Stimulated activated CD4-positive, alpha-beta T cell treated with anti-CD3 and anti-CD28 coated beads, TNF-alpha, amount 100 ng/mL, for 1 hour (primary cell): ENCODE results near the gene GPC6.

Source experiments
- DNase-seq, 3 donors: peaks; one replicate each; pipeline ENCODE4 v3.0.0-alpha.2; 2020; ENCODE audit warnings: low read depth in 3 of 3, low spot score in 1 of 3

The GPC6 gene

DNA sequence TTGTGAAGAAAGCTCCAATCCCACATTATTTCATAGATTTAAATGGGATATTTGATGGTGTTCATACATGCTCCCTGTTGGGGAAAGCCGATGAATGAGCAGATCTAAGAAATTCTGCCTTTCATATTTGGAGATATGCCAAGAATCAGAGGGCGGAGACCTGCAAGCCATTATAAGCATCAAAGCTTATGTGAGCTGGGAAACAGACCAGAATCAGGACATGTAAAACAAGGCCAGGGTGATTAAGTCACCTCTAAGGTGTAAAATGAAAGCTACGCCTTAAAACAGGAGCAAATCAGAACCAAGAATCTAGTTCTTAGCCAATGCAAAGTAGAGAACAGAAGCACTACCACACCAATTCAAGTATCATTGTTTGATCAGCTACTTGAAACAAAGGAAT is 860.5 kb downstream of the GPC6 start:
- no peak for DNase-seq

GRCh38 chr13:94088742-94089141 is 862.1 kb downstream of the GPC6 start:
- DNase-seq = no peak

DNA sequence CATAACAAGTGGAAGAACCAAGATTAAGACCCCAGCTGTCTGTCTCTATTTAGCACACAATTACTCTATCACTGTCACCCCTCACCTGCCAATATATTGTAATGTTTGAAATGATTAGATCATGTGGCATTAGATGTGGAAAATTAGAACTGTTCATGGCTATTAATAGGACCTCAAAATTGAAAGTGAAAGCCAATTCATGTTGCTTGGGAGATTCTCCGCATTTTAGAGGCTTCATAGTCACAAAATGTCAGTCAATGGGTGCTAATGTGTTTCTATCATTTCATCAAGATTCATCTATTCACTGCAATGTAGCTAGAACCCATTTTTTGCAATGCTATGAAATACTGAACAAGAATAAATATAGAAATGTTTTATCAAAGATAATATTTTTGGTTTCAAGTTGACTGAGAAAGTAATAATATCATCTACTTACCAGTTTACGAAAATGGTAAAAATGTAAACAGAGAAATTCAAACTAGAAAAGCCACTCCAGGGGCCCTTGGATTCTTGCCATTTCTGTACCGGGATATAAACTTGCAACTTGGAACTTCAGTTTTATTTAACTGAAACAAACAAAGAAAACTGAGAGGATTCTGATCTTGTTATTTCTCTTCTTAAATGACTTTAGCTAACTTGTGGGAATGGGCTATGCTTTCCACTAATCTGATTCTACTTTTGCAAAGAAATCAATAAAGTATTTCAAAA is 864.3 kb downstream of the GPC6 start:
- DNase-seq = no peak

GRCh38 chr13:94093652-94094315 is 867.2 kb downstream of the GPC6 start:
- DNase-seq = no peak

DNA sequence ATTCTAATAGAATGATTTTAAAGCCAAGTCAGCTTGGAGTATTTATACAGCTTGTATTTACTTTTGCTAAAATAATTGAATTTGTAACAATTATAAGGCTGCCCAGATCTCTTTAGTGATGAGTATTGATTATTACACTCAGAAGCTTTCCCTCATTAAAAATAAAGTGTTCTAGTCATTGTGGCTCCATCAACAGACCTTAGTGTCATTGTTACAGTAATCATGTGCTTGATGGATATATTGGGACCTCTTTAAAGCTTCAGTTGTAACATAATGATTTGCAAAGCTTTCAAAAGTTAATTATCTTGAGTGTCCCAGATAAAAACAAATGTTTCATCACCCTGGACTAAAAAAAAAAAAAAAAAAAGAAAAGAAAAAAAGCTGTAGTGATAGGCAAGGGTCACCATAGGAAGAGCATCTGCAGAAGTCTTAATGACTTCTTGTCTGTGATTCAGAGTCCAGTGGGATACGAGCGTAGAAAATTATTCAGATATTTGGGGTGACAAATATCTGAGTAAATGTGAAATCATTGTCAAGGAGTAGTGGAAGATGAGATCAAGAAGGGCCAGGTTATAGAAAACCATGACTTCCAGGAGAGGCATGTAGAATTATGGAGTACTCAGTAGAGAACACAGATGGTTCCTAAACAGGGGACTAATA is 883.2 kb downstream of the GPC6 start:
- no peak for DNase-seq

- DNase-seq = no peak
These were observed 885.6 kb downstream of the GPC6 start for GRCh38 chr13:94112227-94112626.

- no peak for DNase-seq
These were observed 886.1 kb downstream of the GPC6 start for GRCh38 chr13:94112731-94113130.

DNA sequence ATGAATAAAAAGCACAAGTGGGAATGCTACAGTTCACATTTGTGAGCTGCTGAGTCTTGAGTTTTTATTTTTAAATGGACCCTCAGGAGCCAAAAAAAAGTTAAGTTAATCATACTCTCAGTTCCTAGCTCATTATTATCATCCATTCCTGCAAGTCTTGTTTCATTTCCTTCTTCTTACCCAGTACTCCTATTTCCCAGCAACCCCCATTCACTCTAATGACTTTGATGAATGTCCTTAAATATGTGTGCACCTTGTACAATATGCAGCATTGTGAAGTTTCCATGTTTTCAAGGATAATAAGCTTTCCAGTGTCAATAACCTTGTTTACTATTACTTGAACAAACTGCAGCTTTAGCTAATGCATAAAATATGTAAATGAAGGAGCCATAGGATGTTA is 886.6 kb downstream of the GPC6 start:
- DNase-seq = no peak

GRCh38 chr13:94114166-94114565 is 887.6 kb downstream of the GPC6 start:
- DNase-seq = no peak

- no peak for DNase-seq
These were observed 888.4 kb downstream of the GPC6 start for GRCh38 chr13:94115054-94115453.

DNA sequence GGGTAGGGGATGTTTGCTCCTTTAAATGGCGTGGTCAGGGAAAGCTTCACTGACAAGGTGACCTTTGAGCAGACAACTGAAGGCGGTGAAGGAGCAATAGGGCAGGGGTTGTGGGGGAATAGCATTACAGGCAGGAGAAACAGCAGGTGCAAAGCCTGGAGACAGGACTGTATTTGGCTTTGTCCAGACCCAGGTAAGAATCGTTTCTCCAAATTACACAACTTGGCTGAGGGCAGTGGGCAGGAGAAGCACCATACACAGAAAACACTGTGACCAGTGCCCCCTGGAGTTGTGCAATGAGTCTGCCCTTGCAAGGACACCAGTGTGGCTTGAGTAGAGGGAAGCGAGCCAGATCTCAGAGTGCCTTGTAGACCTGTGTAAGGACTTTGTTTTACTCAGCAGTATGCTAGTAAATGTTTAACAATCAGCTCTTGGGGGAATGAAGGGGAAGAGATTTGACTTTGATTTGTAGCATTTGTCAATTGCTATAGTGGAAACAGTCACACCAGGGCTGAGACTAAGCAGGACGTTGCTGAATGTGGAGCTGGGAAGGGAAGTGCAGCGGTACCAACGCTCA is 892.8 kb downstream of the GPC6 start:
- DNase-seq = no peak

GRCh38 chr13:94120878-94121277 is 894.3 kb downstream of the GPC6 start:
- no peak for DNase-seq

DNA sequence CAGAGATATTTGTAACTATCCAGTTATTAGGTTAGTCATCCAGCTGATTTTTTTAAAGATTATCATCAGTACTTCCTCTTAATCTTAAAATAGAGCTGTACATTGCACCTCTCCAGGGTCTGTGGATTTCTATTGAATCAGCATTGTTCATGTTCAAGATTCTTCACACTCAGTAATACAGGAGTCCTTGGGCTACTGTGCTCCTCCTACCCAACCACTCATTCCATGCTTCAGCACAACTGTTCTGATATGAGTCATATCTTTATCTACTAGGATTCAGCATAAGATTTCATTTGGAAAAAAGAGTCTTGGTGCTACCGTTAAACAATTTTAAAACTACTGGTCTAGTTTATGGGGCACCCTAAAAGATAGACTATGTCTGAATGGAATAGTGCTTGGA is 895.1 kb downstream of the GPC6 start:
- no peak for DNase-seq

- DNase-seq = no peak
These were observed 895.8 kb downstream of the GPC6 start for GRCh38 chr13:94122300-94122915.

- DNase-seq = no peak
These were observed 897.0 kb downstream of the GPC6 start for GRCh38 chr13:94123557-94123956.

- no peak for DNase-seq
These were observed 901.8 kb downstream of the GPC6 start for GRCh38 chr13:94128430-94128829.

DNA sequence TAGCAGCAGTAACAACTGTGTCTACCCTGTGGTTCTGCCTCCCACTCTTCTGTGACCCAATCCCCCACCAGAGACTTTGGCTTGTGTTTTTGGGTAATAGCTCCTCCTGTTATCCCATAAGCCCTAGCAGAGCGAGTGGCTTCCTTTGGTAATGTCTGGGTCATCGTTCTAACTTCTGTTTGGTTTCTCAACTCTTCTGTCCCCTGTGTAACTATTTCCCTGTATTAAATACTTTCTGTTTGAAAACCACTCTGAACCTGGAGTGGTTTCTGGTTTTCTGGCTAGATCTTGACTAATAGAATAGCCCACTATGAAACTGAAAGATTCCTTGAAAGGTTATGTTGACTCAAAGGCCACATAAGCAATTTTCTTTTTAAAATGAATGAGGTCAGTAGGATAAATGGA is 902.9 kb downstream of the GPC6 start:
- DNase-seq = no peak

DNA sequence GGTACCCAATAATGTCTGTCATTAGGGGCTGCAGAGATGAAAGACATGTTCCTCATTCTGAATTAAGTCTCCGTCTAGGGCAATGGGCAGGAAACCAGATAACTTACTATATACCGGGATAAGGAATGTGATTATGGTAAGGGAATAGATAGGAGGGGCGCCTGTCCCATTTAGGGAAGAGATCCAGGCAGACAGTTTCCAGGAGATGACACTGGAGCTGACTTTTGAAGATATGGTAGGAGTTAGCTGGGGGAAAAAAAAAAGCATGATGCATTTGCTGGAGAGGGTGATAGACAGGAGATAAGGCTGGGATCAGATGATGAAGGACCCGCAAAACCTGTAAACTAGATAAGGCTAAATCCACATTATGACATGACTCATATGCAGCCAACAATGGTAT is 912.2 kb downstream of the GPC6 start:
- DNase-seq = no peak

DNA sequence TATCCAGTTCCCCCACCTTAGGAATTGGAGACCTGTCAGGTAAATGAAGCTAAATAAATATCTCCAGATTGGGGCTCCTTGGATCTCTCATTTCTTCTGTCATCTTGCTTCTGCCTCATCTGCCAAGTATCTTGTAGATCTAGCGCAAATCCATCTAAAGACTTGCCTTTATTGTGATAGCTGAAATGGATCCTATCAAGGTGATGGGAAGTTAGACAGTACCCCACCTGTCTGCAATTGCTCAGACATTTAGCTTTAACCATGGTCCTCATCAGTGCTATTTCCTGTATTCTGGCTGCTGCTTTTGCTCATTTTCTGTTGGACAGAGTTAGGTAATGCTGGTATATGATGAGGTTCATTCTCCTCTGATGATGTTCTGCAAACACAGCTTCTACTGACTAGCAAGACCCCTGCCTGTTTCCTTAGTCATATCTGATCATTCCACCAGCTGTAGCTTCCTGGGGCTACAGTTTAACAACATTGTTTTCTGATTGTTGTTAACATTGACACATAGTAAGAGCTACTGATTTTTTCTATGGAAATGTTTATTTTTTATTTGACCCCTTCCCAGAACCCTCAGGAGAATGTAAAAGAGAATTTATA is 912.9 kb downstream of the GPC6 start:
- DNase-seq = no peak

- no peak for DNase-seq
These were observed 913.4 kb downstream of the GPC6 start for GRCh38 chr13:94140027-94140426.

GRCh38 chr13:94140511-94140910 is 913.9 kb downstream of the GPC6 start:
- DNase-seq = no peak
